ENCODE results near the gene CTBP2. TPM values are rescaled to one million over a fixed set of nuclear protein-coding genes. Genes with fewer than 3 reads are reported as not detected.

Gene CTBP2
- total RNA-seq, 2 donors from 2014 or later: 32.0 to 49.0 TPM

DNA sequence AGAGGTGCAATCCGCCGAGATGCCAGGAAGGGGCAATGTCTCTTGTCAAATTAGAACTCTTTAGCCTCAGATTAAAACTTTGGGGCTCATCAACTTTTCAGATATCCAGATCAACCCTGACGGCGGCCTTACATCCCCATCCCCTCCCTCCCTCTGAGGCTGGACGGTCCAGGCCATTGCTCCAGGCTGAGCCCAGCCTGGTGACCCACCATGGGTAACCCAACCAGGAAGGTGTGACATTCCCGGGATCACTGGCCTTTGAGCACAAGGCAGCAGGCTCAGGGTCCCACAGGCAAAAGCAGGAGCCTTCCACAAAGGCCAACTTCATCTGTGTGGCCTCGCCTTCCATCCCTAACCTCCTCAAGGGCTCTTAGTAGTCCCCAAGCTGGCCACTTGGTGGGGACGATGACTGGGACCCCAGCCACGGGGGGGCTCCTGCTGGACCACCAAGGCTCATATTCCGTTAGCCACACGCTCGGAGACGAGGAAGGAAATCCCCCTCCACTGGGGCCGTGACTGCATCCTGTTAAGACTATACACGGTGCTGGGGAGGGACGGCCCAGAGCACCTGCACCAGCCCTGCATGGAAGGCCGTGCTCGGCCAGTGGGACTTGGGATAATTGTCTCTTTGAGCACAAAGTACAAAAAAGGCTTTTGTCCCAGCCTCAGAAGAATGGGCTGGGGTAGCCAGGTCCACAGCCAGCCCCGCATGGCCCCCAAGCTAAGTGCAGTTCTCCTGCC lies 155.6 kb downstream of the CTBP2 start:
- intact Hi-C loops (cut with DNase I): no loop called here
- Histone ChIP-seq H3K9me3 (no peaks in the 10 kb centered on the region), H3K27ac (no peak overlapping the region), H3K4me3 (no peak overlapping the region), H3K4me1 (peaks cover 42% of the 10 kb centered on the region), H3K36me3 (replicated peaks in 1 of 2; ENCODE audit: insufficient read depth in 1 of 2, low read depth in 2 of 2) (no peaks in the 10 kb centered on the region), H3K27me3 (no peaks in the 10 kb centered on the region)
- TF ChIP-seq, protein P1, sequence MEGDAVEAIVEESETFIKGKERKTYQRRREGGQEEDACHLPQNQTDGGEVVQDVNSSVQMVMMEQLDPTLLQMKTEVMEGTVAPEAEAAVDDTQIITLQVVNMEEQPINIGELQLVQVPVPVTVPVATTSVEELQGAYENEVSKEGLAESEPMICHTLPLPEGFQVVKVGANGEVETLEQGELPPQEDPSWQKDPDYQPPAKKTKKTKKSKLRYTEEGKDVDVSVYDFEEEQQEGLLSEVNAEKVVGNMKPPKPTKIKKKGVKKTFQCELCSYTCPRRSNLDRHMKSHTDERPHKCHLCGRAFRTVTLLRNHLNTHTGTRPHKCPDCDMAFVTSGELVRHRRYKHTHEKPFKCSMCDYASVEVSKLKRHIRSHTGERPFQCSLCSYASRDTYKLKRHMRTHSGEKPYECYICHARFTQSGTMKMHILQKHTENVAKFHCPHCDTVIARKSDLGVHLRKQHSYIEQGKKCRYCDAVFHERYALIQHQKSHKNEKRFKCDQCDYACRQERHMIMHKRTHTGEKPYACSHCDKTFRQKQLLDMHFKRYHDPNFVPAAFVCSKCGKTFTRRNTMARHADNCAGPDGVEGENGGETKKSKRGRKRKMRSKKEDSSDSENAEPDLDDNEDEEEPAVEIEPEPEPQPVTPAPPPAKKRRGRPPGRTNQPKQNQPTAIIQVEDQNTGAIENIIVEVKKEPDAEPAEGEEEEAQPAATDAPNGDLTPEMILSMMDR (IDR thresholded peaks at IDR 0.05): no peak
- no peak for TF ChIP-seq POLR2A (IDR thresholded peaks at IDR 0.05)
- no peak for ATAC-seq
- WGBS, 2 donors: 92 to 94% methylated on average over 12 to 19 of the region's 19 CpGs
- peak in 3 of 4 donors; percentile 3 to 11 (median 8) for DNase-seq

DNA sequence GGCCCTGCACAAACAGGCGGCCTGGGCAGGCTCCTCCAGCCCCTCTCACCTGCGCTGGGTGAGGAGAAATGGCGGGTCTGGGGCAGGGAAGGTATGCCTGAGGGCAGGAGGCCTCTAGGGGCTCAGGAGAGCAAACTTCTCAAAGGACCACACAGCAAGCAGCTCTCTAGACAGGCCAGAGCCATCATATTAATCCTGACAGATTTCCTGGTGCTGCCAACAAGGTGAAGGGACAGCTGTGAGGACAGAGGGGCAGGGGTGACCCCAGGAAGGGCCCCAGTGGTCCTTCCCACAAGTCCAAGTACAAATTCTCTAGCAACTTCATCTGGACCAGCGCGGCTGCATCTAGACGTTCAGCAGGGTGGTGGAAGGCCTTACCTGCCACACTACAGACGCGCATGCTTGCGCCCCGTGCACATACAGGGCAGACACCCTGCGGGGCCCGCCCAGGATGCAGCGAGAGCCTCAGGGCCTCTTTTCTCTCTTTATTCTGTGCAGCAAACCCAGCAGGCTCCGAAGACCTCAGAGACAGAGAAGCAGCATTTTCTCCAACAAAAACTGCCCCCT lies 156.4 kb downstream of the CTBP2 start:
- H3K9me3 ChIP-seq: no peaks in the 10 kb centered on the region
- intact Hi-C loops (cut with DNase I): no loop called here
- no peak overlapping the region for H3K27ac ChIP-seq
- 90 to 91% methylated on average over 12 to 13 of the region's 14 CpGs for WGBS, 2 donors
- TF ChIP-seq POLR2A (IDR thresholded peaks at IDR 0.05): no peak
- no peaks in the 10 kb centered on the region for H3K36me3 ChIP-seq (replicated peaks in 1 of 2; ENCODE audit: insufficient read depth in 1 of 2, low read depth in 2 of 2)
- no peak overlapping the region for H3K4me3 ChIP-seq
- DNase-seq: peak in 2 of 4 donors; percentile 4 to 7
- no peaks in the 10 kb centered on the region for H3K27me3 ChIP-seq
- no peak for ATAC-seq
- H3K4me1 ChIP-seq: peaks cover 42% of the 10 kb centered on the region

DNA sequence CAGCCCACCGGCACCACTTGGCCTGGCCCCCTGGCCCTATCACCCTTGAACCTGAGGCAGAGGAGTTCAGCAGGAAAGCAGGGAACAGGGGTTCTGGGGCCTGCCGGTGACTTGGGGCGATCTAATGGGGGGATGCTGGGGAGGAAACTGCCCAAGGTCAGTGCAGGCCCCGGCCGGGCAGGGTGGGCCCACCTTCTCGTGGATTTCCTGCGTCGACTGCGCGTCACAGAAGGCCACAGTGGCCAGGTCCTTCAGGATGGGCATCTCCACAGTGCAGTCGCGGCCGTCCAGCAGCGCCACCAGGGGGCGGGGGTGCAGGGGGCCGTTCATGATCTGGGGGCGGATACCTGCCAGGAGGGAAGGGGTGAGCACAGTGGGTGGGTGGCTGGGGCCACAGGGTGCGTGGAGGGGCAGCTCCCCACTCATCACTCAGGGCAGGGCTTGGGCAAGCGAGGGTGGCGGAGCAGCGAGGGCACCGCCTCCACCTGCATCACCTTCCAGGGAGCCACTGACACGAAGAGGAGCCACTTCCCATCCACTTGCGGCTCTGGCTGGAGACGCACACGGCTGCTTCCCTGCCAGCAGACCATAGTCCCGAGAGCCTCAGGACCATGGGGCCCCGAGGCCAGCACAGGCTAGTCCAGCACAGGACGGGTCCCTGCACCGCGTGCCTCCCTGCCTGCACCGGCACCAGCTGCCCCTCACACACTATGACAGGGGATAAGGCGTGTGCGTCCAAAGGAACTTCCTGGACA lies 157.0 kb downstream of the CTBP2 start:
- intact Hi-C loops (cut with DNase I): no loop called here
- H3K4me1 ChIP-seq: peaks cover 38% of the 10 kb centered on the region

DNA sequence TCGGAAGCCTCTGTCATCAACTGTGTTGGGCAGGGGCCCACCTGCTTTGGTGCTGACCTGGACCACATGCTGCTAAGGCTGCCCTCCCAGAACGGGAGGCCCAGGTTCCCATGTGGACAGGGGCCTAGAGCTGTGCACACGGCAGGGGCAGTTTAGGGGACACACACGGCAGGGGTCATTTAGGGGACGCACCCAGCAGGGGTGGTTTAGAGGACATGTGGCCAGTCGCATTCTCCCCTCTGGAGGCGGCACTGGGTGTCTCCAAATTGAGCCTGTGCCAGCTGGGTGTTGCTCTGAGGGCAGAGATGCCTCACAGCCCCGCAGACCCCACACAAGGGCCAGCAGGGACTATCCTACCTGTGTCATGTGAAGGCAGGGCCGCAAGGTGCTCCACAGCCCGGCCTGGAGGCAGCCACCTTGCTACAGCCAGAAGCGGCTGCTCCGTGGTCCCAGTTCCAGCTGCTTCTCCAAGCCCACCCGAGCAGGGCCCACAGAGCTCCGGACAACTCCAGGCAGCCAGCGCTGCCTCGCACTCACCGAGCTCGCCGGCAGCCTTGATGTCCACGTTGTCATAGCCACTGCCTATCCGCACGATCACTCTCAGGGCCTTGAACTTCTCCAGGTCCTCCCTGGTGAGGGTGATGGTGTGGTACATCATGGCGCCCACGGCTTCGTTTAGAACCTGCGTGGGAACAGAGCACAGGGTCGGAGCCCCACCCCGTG lies 157.8 kb downstream of the CTBP2 start:
- no peaks in the 10 kb centered on the region for H3K27me3 ChIP-seq
- H3K4me3 ChIP-seq: no peak overlapping the region
- WGBS, 2 donors: 69 to 85% methylated on average over 4 to 28 of the region's 28 CpGs
- ATAC-seq (no peak), DNase-seq (peak; percentile 2 to 16 (median 8))
- peak overlapping the region in 1 of 4 donors; percentile 53 for H3K27ac ChIP-seq
- H3K9me3 ChIP-seq: no peaks in the 10 kb centered on the region
- intact Hi-C loops (cut with DNase I): no loop called here
- TF ChIP-seq, protein P1 (IDR thresholded peaks at IDR 0.05): no peak
- no peak for TF ChIP-seq POLR2A (IDR thresholded peaks at IDR 0.05)
- peaks cover 0 to 2% of the 10 kb centered on the region in 2 donors for H3K36me3 ChIP-seq (replicated peaks in 1 of 2; ENCODE audit: insufficient read depth in 1 of 2, low read depth in 2 of 2)
- H3K4me1 ChIP-seq: peaks cover 34% of the 10 kb centered on the region

More for the DNA sequence above, 157.0 kb downstream of the CTBP2 start:
- H3K4me3 ChIP-seq: no peak overlapping the region
- ATAC-seq (no peak), DNase-seq (peak; percentile 1 to 11 (median 8))
- no peaks in the 10 kb centered on the region for H3K27me3 ChIP-seq
- WGBS, 2 donors: 89 to 90% methylated on average over 22 to 28 of the region's 34 CpGs
- H3K36me3 ChIP-seq (replicated peaks in 1 of 2; ENCODE audit: insufficient read depth in 1 of 2, low read depth in 2 of 2): no peaks in the 10 kb centered on the region
- no peak overlapping the region for H3K27ac ChIP-seq
- no peaks in the 10 kb centered on the region for H3K9me3 ChIP-seq
- TF ChIP-seq POLR2A (IDR thresholded peaks at IDR 0.05): no peak

DNA sequence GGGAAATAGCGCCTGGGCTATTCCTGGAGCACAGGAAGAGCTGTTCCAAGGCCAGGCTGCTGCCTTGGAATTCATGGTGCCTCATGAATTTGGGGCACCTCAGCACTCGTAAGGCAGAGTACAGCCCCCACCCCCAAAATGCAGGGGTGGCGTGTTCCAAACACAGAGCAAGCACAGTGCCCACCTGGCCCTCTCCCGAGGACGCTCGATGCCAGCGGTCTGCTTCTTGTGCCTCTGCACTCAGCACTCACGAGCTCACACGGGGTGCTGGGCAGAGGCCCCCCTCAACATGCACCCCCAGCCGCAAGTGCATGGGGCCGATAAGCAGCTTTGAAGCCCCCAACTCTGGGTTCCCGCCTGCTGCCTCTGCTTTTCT lies 158.3 kb downstream of the CTBP2 start:
- 77 to 80% methylated on average over 5 to 12 of the region's 12 CpGs for WGBS, 2 donors
- DNase-seq (peak in 2 of 4 donors; percentile 6 to 8), ATAC-seq (no peak)
- H3K36me3 ChIP-seq (replicated peaks in 1 of 2; ENCODE audit: insufficient read depth in 1 of 2, low read depth in 2 of 2): peaks cover under 1 to 3% of the 10 kb centered on the region in 2 donors
- intact Hi-C loops (cut with DNase I): no loop called here
- H3K9me3 ChIP-seq: no peaks in the 10 kb centered on the region
- H3K4me1 ChIP-seq: peaks cover 34% of the 10 kb centered on the region
- H3K27me3 ChIP-seq: no peaks in the 10 kb centered on the region
- H3K27ac ChIP-seq: peak overlapping the region in 3 of 4 donors; percentile 53 to 66 (median 59)
- TF ChIP-seq POLR2A (IDR thresholded peaks at IDR 0.05): no peak
- TF ChIP-seq, protein P1 (IDR thresholded peaks at IDR 0.05): no peak
- no peak overlapping the region for H3K4me3 ChIP-seq
